Tibial nerve (tissue), 3 donors: Measurements from ENCODE around the gene DISC1.

Experiments used
- CTCF ChIP-seq, 5 experiments: fragments of 200-600 bp in 3 of 5; fragments of 450-650 bp in 2 of 5; sonication (generic) in 3 of 5; IDR thresholded peaks; one replicate each; pipeline ENCODE4 v1.5.1; 2016 to 2019; ENCODE audit warnings: antibody characterized with exemption in 5 of 5, mild to moderate bottlenecking in 3 of 5, moderate library complexity in 2 of 5
- POLR2A ChIP-seq, 2 donors: fragments of 450-650 bp; IDR thresholded peaks; one replicate each; pipeline ENCODE4 v1.6.1; 2017; ENCODE audit warnings: antibody characterized with exemption in 2 of 2, mild to moderate bottlenecking in 2 of 2, moderate library complexity in 2 of 2

- no peak for TF ChIP-seq CTCF (IDR thresholded peaks at IDR 0.05)
- TF ChIP-seq POLR2A (IDR thresholded peaks at IDR 0.05), result no peak
These were observed 173.5 kb downstream of the DISC1 start for GRCh38 chr1:231800108-231800507.
